ENCODE measurements around the gene SLC12A5.
"Not testable (repeated sequence)": the region's sequence is repeated elsewhere in the genome, so short reads cannot be mapped to it uniquely, and the experiment has no call there.

SLC12A5 gene

DNA sequence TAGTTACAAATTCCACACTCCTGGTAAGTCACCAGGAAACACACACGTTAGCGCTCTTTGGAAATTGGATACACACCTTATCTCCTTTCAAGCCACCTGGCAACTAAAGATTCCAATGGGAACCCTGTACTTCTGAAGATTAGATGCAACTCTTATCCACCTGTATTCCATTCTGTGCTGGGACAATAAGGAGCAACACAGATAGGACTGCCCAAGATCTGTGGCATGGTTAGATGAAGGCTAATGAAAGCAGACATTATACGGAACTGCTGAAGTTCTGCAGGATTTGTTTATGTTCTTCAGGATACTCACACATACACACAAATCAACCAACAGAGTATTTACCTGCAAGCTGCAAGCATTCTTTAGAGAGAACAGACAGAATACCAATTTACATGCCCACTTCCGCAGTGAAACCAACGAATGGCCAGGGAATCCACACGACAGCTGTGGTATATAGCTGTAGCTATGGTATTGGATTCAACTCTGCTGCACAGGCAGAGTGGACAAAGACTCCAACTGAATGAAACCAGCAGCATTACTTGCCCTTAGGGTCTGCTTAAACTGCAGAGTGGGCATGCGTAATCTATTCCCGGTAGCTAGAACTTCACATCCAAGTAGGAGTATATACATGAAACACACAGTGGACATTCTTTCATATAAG lies 48.8 kb downstream of the SLC12A5 start:
- ATAC-seq (no peak), DNase-seq (no peak)

DNA sequence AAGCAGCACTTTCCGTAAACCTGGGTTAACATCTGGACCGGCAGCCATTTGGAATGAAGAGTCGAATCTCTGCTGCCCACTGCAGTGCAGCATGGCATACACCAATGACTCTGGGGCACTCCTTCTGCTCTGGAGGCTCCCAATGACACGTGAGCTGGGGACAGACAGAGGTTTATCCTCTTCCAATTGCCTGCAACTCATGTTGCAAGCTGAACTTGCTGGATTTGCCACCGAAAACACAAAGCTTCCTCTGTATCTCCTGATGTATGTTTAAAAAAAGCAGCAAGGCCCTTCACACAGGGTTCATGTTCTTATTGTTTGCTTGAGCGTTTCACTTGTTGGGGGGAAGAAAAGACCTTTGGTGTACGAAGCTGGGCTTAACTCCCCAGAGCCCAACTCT lies 49.9 kb downstream of the SLC12A5 start:
- DNase-seq (no peak), ATAC-seq (no peak)

DNA sequence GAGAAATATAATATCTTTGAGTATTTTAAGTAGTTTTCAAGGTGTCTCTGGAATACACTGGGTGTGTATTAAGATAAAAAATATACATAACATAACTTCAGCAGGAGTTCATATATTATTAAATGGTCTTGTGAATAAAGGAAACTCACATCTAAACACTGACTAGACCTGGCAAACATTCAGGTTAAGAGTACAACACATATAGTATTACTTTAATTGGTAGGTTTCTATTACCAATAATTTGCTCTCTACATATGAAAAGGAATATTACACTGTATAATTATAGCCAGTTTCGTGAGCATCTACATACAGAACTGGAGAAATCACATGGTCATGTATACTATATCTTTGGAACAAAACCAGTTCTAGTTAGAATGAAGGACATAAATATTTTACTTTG lies 52.1 kb downstream of the SLC12A5 start:
- no peak for ATAC-seq
- DNase-seq = no peak

DNA sequence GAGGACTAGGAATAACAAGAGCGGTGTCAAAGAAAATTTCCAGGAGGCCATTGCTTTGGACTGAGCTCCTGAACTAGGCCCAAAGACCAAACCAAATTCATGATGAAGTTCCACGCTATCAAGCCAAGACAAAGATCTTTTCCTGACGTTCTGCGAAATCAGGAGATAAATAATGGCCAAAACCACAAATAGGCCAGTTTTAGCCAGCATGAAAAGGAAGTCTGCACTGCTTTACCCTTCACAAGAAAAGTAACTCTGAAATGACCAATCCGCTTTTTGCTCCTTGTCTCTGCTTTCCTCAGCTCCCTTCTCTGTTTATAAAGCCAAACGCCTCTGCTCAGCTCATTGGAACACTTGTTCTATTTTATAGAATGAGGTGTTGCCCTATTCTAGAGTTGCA lies 54.1 kb downstream of the SLC12A5 start:
- no peak for ATAC-seq
- DNase-seq = no peak

DNA sequence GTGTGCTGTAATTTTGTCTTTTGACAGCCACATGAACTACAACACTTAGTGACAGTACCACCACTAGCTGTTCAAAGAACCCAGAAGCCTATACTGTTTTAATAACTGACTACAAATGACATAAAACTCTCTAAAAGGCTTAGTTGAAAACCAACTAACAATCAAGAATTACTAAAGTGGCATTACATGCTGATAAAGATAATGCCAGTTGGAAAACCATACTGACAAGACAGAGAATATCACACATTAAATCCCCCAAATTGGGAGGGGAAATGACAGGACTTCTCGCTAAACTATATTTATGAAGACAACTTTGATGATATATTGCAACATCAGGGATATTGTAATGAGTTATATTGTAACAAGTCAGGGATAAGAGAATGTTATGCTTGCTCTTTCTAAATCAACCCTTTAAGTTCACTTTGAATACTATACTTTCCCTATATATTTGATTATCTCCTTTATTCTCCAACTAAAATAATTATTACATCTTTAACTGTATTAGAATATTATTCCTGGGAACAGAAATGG lies 54.6 kb downstream of the SLC12A5 start:
- no peak for ATAC-seq
- no peak for DNase-seq

DNA sequence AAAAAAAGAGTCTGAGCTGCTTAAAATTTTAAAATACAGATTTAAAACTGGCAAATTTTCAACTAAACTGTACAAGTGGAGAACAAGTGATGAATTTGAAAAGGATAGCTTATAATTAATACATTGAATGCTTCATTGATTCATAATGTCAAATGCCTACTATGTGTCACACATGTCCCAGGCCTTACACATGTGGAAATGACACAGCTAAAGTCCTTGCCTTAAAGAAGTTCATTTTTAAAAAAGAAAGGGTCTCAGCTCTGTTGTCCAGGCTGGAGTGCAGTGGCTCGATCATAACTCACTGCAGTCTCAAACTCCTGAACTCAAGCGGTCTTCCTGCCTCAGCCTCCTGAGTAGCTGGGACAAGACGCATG lies 55.8 kb downstream of the SLC12A5 start:
- DNase-seq (no peak), ATAC-seq (no peak)

DNA sequence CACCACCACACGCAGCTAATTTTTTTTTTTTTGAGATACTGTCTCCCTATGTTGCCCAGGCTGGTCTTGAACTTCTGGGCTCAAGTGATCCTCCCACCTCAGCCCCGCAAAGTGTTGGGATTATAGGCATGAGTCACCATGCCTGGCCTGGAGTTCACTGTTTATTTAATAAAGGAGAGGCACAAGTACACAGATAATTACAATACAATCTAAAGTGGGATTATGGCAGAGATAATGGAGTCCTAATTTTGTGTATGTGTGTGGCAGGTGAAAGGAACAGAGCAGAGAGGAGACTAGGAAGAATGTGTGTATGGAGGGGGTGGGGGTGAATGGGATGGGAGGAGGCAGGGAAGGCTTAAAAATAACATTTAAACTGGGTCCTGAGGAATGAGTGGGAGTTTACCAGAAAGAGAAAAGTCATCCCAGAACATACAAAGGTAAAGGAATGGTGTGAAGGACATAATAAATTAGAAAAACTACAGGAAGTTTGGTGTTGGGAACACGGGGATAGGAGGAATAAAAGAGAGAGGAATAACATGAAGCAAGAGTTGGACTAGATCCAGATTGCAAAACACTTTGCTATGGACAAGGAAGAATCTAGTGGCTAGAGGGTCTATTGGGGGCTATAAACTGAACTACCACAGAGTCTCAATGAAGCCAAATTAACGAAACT lies 56.3 kb downstream of the SLC12A5 start:
- ATAC-seq (no peak), DNase-seq (no peak)

DNA sequence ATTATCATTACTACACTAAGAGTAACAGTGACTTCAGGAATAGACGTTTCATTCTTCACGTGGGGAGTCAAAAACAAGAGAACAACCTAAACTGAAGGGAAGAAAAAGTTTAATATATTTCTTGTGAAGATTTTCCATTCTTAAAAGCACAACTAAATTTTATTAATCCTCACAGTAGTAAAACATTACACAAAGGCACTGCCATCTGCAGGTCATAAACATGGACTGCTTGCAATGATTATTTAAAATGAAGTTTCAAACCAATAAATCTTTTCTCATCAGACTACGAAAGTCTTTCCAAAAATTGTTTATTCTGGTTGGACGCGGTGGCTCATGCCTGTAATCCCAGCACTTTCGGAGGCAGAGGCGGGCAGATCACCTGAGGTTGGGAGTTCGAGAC lies 58.1 kb downstream of the SLC12A5 start:
- DNase-seq = no peak
- no peak for ATAC-seq

DNA sequence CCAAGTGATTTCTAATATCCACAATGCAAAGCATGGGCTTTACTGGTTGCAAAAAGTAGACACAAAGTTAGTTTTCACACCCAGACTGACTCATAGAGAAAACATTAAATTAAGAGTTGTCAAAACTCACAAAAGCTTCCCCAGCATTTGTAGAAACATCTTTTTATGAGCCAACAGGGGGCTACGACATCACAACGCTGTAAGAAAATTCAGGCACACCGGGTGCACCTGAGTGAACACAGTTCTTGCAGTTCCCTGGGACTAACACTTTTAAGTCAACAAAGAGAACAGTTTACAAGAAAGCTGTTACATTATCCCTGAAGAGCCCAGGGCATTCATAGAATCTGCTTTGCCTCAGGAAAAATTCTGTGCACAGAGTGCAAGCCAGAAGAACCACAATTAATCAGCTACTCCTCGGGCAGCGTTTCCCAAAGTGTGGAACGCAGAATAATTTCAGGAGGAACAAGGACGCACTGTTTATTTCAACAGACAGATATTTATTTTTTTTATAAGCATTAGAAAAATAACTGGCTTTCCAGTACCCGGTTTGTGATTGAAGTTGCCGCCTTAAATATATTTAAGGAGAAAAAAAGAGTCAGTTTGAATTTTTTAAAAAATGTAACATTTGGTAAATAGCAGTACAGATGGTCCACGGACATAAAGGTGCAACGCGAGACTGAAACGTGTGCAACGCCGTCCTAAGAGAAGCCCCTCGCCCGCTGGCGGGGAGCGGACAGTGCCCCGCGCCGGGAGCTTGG lies 59.6 kb downstream of the SLC12A5 start:
- DNase-seq (no peak), ATAC-seq (no peak)

DNA sequence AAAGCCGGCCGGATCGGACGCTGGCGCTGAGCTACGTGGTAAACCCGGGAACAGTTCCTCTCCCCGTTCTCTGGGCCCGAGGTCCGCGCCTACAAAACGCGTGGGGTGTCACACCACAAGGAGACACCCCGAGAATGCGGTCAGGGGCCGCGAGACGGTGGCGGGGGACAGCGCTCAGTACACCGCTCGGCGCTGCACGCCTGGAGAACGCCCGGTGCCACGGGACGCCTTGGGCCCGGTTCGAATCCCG lies 60.1 kb downstream of the SLC12A5 start:
- ATAC-seq = peak; percentile 51
- peak; percentile 71 for DNase-seq

DNA sequence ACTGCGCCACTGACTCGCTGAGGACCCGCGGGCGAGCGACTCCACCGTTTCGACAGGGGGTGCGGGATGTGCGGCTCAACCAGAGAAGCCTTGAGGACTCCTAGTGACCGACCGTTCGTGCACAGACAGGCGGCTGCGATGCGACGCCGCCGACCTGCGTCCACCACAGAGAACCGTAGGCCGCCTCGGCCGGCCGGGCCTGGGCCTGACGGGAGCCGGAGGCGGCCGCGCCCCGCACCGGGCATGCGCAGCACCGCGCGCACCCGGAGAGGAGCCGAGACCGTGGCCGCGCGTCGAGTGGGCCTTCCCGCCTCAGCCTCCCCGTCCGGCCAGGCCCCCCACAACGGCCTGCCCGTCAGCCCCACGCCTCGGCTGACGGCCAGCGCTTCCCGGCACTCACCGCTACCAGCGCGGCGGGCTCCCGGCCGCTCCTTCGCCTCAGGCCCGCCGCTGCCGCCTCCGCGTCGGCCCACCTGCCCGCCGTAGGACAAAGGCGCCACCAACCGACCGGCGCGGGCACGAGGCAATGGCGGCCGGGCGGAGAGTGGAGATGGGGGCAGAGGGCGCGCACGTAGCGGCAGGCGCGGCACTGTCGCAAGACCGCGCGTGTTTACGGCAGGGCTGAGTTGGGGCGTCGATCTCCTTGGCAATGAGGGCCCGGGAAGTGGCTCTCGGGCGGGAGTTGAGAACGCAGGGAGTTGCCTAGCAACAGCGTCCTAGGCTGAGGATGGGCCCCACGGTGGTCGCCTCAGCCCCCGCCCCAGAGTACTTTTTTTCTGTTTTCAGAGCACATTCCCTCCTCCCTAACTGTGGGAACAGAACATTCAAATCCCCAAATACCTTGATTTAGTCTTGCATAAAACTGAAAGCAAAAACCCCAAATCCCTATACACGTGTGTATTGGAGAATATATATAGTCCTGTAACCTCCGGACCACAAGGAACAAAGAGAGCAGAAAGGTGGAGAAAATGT lies 60.7 kb downstream of the SLC12A5 start, which contains the start of gene NCOA5:
TSS of gene NCOA5 (minus strand) at position 546 of the 972 bp plus-strand sequence. CDS start 10,538 bp downstream, outside the sequence.
- peak; percentile 95 for DNase-seq
- ATAC-seq = peak; percentile 92

DNA sequence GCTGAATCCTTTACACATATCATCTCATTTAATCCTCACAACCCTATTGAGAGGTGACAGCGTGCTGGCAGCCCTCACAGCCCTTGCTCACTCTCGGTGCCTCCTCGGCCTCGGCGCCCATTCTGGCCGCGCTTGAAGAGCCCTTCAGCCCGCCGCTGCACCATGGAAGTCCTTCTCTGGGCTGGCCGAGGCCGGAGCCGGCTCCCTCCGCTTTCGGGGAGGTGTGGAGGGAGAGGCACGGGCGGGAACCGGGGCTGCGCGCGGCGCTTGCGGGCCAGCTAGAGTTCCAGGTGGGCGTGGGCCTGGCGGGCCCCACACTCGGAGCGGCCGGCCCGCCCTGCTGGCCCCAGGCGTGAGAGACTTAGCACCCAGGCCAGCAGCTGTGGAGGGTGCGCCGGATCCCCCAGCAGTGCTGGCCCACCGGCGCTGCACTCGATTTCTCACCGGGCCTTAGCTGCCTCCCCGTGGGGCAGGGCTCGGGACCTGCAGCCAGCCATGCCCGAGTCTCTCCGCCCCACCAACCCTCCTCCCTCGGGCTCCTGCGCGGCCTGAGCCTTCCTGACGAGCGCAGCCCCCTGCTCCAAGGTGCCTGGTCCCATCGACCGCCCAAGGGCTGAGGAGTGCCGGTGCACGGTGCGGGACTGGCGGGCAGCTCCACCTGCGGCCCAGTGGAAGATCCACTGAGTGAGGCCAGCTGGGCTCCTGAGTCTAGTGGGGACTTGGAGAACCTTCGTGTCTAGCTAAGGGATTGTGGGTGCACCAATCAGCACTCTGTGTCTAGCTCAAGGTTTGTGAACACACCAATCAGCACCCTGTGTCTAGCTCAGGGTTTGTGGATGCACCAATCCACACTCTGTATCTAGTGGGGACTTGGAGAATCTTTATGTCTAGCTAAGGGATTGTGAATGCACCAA lies 62.9 kb downstream of the SLC12A5 start:
- ATAC-seq, DNase-seq: not testable (repeated sequence)

DNA sequence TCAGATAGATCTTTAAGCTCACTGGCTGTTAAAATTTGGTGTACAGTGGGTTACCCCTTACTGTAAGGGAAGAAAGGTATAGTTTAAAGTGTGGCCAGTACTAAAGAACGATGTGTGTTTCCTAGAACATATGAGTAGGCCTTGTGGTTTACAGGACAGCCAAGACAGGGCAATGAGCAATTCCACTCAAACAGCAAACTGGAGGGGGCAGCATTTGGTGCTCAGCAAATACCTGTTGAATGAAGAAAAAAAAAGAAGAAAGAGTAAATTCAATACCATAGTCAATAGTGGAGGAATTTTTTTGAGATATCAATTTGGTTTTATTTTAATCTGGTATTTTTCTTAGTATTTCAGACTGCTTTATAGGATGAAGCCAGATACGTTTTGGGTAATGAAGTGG lies 64.5 kb downstream of the SLC12A5 start:
- DNase-seq (no peak), ATAC-seq (no peak)

DNA sequence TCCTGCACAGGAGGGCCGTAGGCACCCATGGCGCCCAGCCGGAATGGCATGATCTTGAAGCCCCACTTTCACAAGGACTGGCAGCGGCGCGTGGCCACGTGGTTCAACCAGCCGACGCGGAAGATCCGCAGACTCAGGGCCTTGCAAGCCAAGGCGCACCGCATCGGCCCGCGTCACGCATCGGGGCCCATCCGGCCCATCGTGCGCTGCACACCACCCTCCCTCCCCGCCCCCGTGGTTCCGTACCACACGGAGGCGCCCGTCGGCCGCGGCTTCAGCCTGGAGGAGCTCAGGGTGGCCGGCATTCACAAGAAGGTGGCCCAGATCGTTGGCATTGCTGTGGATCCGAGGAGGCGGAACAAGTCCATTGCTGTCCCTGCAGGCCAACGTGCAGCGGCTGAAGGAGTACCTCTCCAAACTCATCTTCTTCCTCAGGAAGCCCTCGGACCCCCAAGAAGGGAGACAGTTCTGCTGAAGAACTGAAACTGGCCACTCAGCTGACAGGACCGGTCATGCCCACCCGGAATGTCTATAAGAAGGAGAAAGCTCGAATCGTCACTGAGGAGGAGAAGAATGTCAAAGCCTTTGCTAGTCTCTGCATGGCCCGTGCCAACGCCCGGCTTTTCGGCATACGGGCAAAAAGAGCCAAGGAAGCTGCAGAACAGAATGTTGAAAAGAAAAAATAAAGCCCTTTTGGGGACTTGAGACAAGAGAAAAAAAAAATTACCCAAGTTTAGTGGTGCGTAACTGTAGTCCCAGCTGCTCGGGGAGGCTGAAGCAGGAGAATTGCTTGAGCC lies 70.7 kb downstream of the SLC12A5 start:
- DNase-seq (peak; percentile 34), ATAC-seq (peak; percentile 46)

DNA sequence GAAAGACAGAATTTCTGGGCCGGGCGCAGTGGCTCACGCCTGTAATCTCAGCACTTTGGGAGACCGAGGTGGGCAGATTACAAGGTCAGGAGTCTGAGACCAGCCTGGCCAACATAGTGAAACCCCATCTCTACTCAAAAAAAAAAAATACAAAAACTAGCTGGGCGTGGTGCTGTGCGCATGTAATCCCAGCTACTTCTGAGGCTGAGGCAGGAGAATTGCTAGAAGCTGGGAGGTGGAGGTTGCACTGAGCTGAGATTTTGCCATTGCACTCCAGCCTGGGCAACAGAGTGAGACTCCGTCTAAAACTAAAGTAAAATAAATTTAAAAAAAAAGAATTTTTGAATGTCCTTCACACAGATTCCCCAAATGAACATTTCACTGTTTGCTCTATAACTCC lies 71.4 kb downstream of the SLC12A5 start:
- DNase-seq, ATAC-seq: not testable (repeated sequence)

DNA sequence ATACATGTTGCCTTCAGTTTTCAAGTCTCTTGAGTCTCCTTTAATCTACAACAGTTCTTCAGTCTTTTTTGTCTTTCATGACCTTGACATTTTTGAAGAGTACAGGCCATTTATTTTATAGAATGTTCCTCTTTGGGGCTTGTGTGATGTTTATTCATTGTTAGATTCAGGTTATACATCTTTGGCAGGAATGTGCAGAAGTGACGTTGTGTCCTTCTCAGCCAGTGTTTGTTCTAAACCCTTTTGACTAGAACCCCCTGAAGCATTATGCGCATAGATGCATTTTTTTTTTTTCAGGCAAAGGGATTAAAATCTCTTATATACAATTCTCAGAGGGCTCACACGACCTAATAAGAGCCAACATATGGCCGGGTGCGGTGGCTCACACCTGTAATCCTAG lies 72.0 kb downstream of the SLC12A5 start:
- DNase-seq = no peak
- ATAC-seq = no peak

DNA sequence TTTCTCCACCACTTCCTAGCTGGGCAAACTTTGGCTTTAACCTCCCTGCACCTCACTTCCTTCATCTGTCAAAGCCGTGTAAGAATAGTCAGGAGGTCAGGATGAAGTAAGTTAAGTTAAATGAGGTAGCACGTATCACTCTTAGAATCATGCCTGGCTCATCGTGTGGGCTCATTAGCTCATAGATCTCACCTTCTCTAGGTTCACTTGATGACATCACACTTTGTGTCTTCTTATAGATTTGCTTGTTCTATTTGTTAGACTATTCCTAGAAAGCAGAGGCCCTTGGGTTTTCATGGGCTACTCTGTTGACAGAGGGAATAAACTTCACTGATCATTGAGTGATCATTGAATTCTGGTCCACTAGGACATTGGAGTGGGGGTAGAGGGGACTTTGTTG lies 72.9 kb downstream of the SLC12A5 start:
- DNase-seq (no peak), ATAC-seq (no peak)

DNA sequence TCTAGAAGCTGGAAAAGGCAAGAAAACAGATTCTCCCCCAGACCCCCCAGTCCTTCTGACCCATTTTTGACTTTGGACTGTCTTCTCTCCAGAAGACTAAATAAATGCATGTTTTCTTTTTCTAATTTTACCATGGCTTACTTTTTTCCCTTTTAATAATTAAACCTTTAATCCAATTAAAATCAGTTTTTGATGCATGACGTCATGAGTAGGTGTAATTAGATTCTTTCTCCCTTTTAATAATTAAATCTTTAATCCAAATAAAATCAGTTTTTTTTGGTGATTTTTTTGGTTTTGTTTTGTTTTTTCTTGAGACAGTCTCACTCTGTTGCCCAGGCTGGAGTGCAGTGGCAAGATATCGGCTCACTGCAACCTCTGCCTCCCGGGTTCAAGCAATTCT lies 73.9 kb downstream of the SLC12A5 start:
- ATAC-seq (no peak), DNase-seq (no peak)

DNA sequence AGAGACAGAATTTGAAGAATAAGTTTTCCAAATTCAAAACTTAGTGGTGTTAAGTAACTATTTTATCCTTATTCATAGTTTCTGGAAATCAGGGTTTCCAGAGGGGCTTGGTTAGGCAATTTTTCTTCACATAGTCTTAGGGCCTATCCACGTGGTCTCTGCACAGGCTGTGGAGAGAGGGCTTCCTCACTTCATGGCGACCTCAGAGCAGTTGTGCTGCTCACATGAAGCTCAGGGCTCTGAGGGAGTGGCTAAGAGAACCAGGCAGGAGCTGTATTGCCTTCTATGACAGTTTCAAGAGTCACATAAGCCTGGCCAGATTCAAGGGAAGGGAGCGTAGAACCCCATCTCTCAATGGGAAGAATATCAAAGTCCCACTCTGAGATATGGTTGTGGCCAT lies 75.2 kb downstream of the SLC12A5 start:
- ATAC-seq (no peak), DNase-seq (no peak)

DNA sequence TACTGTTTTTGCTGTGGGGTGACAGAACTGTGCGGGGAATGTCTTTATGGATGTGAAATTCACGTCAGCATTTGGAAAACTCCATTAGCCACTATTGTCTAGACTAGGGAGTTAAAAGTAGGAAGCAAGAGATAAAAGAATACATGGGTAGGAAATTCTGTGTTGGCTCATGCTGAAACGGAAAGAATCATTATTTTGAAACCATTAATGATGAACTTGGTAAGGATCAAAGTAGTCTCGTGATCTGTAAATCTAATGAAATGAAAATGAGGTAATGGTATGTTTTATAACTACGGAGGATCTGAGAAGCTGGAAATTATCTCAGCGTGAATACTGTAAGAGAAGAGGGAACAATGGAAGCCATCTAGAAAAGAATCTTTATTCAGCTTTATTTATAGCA lies 78.0 kb downstream of the SLC12A5 start:
- DNase-seq (no peak), ATAC-seq (no peak)

Data from stimulated activated naive CD8-positive, alpha-beta T cell treated with anti-CD3 and anti-CD28 coated beads, Interleukin-15, Interleukin-2, amounts not matched to agents 100 U/mL and 50 U/mL, for 24 hours (primary cell).